GM19239 (cell line): Measurements from ENCODE around the gene NHSL1.
"Not testable (repeated sequence)": the region's sequence is repeated elsewhere in the genome, so short reads cannot be mapped to it uniquely, and the experiment has no call there.

ENCODE experiments used
- DNase-seq: peaks from one replicate; pipeline ENCODE4 v3.0.0; 2011; ENCODE audit warnings: low spot score; ENCODE audit not compliant: insufficient read length
- FAIRE-seq: peaks from 2 replicates; lab custom pipeline; 2011; peaks lifted over from hg19 to GRCh38; lab: Jason Lieb, UNC

The NHSL1 gene

GRCh38 chr6:138431256-138432062, 67.8 kb downstream of the NHSL1 start:
- FAIRE-seq (no peak), DNase-seq (no peak)

- FAIRE-seq (no peak), DNase-seq (no peak)
These were observed 68.7 kb downstream of the NHSL1 start for GRCh38 chr6:138430361-138431145.

GRCh38 chr6:138429761-138430160, 69.5 kb downstream of the NHSL1 start:
- FAIRE-seq: no peak

GRCh38 chr6:138428944-138429598, 70.2 kb downstream of the NHSL1 start:
- no peak for DNase-seq

More at GRCh38 chr6:138429761-138430160, 69.5 kb downstream of the NHSL1 start:
- no peak for DNase-seq

GRCh38 chr6:138427701-138428100, 71.6 kb downstream of the NHSL1 start:
- DNase-seq: no peak
- no peak for FAIRE-seq

More at GRCh38 chr6:138428944-138429598, 70.2 kb downstream of the NHSL1 start:
- FAIRE-seq: peak; percentile 56

- DNase-seq (no peak), FAIRE-seq (no peak)
These were observed 72.7 kb downstream of the NHSL1 start for GRCh38 chr6:138426500-138427123.

- DNase-seq, FAIRE-seq: not testable (repeated sequence)
These were observed 74.0 kb downstream of the NHSL1 start for GRCh38 chr6:138425256-138425655.

GRCh38 chr6:138424004-138424904, 75.0 kb downstream of the NHSL1 start:
- no peak for FAIRE-seq

GRCh38 chr6:138422861-138423260, 76.4 kb downstream of the NHSL1 start:
- no peak for FAIRE-seq
- no peak for DNase-seq

More at GRCh38 chr6:138424004-138424904, 75.0 kb downstream of the NHSL1 start:
- DNase-seq: no peak

- no peak for DNase-seq
- no peak for FAIRE-seq
These were observed 77.7 kb downstream of the NHSL1 start for GRCh38 chr6:138421608-138422007.

GRCh38 chr6:138421089-138421488, 78.2 kb downstream of the NHSL1 start:
- no peak for FAIRE-seq

GRCh38 chr6:138420356-138420755, 78.9 kb downstream of the NHSL1 start:
- FAIRE-seq (no peak), DNase-seq (no peak)

More at GRCh38 chr6:138421089-138421488, 78.2 kb downstream of the NHSL1 start:
- DNase-seq: no peak

- DNase-seq (no peak), FAIRE-seq (no peak)
These were observed 79.5 kb downstream of the NHSL1 start for GRCh38 chr6:138419766-138420165.

- DNase-seq (no peak), FAIRE-seq (no peak)
These were observed 81.1 kb downstream of the NHSL1 start for GRCh38 chr6:138418118-138418742.

GRCh38 chr6:138417493-138418117, 81.7 kb downstream of the NHSL1 start:
- no peak for FAIRE-seq
- DNase-seq: no peak

- FAIRE-seq (no peak), DNase-seq (no peak)
These were observed 83.1 kb downstream of the NHSL1 start for GRCh38 chr6:138416206-138416605.

GRCh38 chr6:138415125-138415524, 84.2 kb downstream of the NHSL1 start:
- FAIRE-seq (no peak), DNase-seq (no peak)
